ENCODE results near the gene TRPV4. TPM values are rescaled to one million over a fixed set of nuclear protein-coding genes. Genes with fewer than 3 reads are reported as not detected.

Gene TRPV4
- total and polyA plus RNA-seq, 10 of the 15 experiments (the other 5 are each of a cell fraction or from before 2014, with no cell fraction given) = not detected

DNA sequence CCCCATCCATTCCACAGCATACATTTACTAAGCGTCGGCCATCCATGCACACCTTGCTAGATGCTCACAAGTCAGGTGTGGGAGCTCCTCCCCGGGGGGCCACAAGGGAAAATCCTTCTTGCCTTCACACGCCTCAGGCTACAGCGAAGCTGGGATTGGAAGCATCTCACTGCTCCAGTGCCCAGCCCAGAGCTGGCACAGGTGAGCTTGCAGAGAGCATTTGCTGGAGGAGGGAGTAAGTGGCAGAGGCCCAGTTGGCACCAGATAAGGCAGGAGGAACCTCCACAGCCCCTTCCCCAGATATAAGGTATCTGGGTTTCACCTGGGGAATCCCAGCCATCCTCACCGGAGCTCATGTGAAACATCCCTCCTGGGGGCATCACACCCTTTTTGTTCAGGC lies 1.8 kb downstream of the TRPV4 start:
- ChIA-PET SMC1A (ENCODE audit: uncharacterized antibody, unreplicated experiment) (no interaction called here), CTCF (interaction anchor here (0.7 to 2.6 kb wide), 2 partner anchors 14 to 26 kb away, joined by 3 to 9 read pairs; no protein-coding TSS in a partner anchor), RAD21 (ENCODE audit: unreplicated experiment) (no interaction called here), POLR2A (interaction anchor here (0.6 kb wide), 1 partner anchor 25 kb away, joined by 4 read pairs; no protein-coding TSS in a partner anchor)
- TF ChIP-seq NFIC (IDR thresholded peaks at IDR 0.05; ENCODE audit: low read depth, low read length) = no peak
- TF ChIP-seq, protein P1, sequence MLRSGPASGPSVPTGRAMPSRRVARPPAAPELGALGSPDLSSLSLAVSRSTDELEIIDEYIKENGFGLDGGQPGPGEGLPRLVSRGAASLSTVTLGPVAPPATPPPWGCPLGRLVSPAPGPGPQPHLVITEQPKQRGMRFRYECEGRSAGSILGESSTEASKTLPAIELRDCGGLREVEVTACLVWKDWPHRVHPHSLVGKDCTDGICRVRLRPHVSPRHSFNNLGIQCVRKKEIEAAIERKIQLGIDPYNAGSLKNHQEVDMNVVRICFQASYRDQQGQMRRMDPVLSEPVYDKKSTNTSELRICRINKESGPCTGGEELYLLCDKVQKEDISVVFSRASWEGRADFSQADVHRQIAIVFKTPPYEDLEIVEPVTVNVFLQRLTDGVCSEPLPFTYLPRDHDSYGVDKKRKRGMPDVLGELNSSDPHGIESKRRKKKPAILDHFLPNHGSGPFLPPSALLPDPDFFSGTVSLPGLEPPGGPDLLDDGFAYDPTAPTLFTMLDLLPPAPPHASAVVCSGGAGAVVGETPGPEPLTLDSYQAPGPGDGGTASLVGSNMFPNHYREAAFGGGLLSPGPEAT (IDR thresholded peaks at IDR 0.05; ENCODE audit: low read depth) = no peak
- TF ChIP-seq ELK1 (IDR thresholded peaks at IDR 0.05; ENCODE audit: low read depth, low read length) = no peak
- TF ChIP-seq EGR1 (IDR thresholded peaks at IDR 0.05; ENCODE audit: borderline replicate concordance in 1 of 2, low read depth in 2 of 2, low read length in 2 of 2) = no peak
- TF ChIP-seq NFXL1 (IDR thresholded peaks at IDR 0.05; ENCODE audit: borderline replicate concordance) = no peak
- no peak for TF ChIP-seq CBFB (IDR thresholded peaks at IDR 0.05; ENCODE audit: low read depth)
- no peak for TF ChIP-seq SREBF1 (IDR thresholded peaks at IDR 0.05; ENCODE audit: low read length)
- TF ChIP-seq NBN (IDR thresholded peaks at IDR 0.05) = no peak
- no peak for TF ChIP-seq FOXK2 (IDR thresholded peaks at IDR 0.05)
- no peaks in the 10 kb centered on the region for H3K4me1 ChIP-seq (ENCODE audit: control insufficient read depth, insufficient read depth, low read length)
- intact Hi-C loops (cut with micrococcal nuclease; ENCODE audit: unreplicated experiment) = no loop called here
- FAIRE-seq (no peak), DNase-seq (ENCODE audit: low read depth, low spot score) (no peak), ATAC-seq (no peak)
- H2AFZ ChIP-seq (ENCODE audit: control insufficient read depth, low read depth, low read length) = no peak overlapping the region
- H3K9me3 ChIP-seq (replicated peaks; ENCODE audit: control insufficient read depth, insufficient read depth, low read length) = no peaks in the 10 kb centered on the region
- H3K27ac ChIP-seq (ENCODE audit: control insufficient read depth, insufficient read depth) = no peak overlapping the region
- H3K36me3 ChIP-seq (ENCODE audit: control insufficient read depth in 2 of 2, insufficient read depth in 2 of 2, low read length in 1 of 2) = no peaks in the 10 kb centered on the region
- no peak overlapping the region for H3K9ac ChIP-seq (ENCODE audit: control insufficient read depth, insufficient read depth, low read length)
- no TSS peak for BruUV-seq (replicated peaks)
- 4% methylated on average over 6 of the region's 6 CpGs for WGBS (ENCODE audit: insufficient coverage, insufficient replicate concordance, low lambda C conversion rate, missing lambda C conversion rate)
- H3K4me2 ChIP-seq (ENCODE audit: control insufficient read depth, insufficient read depth) = no peak overlapping the region
- H3K27me3 ChIP-seq (replicated peaks in 1 of 2; ENCODE audit: control insufficient read depth in 2 of 2, insufficient read depth in 2 of 2, low read length in 1 of 2) = peaks cover 3 to 4% of the 10 kb centered on the region in 2 experiments; a peak in 3 of 4 replicates
- no peaks in the 10 kb centered on the region for H3K79me2 ChIP-seq (ENCODE audit: control insufficient read depth, insufficient read depth, low read length)
- H4K20me1 ChIP-seq (ENCODE audit: control insufficient read depth, insufficient read depth) = no peaks in the 10 kb centered on the region
- in situ Hi-C loops (cut with MboI) = no loop called here
- no peak overlapping the region for H3K4me3 ChIP-seq

Measured in GM12878 (cell line).